ENCODE results near the gene BNC2. TPM values are rescaled to one million over a fixed set of nuclear protein-coding genes. Genes with fewer than 3 reads are reported as not detected.
A peak's percentile ranks its signal among the peaks of the same experiment; 100 is the strongest.

The BNC2 gene
- polyA plus RNA-seq, 1 donor = 8.9 TPM

DNA sequence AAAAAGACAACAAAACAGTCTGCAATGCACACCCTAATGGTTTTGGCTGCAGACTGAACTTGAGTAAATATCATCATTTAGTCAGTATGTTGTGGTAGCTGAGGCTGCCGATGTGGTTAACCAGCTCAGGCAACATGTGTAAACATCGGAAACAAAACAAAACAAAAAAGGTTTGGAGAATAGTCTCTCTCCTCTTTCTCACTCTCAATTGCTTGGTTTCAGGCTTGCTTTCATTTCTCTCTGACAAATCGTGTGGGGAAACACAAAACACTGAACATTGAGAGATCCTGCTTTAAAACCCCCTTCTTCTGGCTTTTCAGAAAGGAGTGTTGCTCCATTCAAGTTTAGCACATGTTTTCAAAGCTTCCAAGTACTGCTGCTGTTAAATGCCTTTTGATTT is 453.3 kb downstream of the BNC2 start:
- Histone ChIP-seq H3K27me3 (ENCODE audit: control insufficient read depth, insufficient read depth, low read length) (no peaks in the 10 kb centered on the region), H3K27ac (ENCODE audit: low read length) (peak overlapping the region; percentile 11), H3K9me3 (ENCODE audit: control insufficient read depth, low read depth, low read length) (no peaks in the 10 kb centered on the region), H3K4me3 (ENCODE audit: low read length) (no peak overlapping the region), H3K36me3 (ENCODE audit: control insufficient read depth, insufficient read depth, low read length) (peaks cover 3% of the 10 kb centered on the region), H3K4me1 (ENCODE audit: control insufficient read depth, insufficient read depth, low read length) (peaks cover 12% of the 10 kb centered on the region)
- 100% methylated on average over 1 of the region's 3 CpGs for WGBS (ENCODE audit: insufficient coverage, low lambda C conversion rate)
- peak; percentile 15 to 35 for DNase-seq

DNA sequence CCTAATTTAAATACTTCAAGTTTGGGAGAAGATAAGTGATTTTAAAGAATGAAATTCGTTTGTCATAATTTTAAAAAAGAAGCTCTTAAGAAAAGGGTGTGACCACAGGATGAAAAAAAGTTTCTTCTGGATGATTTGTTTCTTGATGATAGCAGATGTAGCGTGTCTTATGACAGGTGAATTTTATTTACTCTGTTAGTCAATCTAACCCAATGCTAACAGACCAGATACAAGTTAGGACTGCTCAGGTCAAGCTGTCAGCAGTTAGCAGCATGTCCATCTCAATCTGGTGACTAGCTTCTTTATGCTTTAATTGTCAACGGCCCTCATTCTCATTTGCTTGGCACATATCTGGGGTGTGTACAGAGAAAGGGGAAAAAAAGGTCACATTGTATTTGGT is 456.0 kb downstream of the BNC2 start:
- peaks cover 3% of the 10 kb centered on the region for H3K36me3 ChIP-seq (ENCODE audit: control insufficient read depth, insufficient read depth, low read length)
- WGBS (ENCODE audit: insufficient coverage, low lambda C conversion rate) = 82% methylated on average over 1 of the region's 3 CpGs
- no peak overlapping the region for H3K27ac ChIP-seq (ENCODE audit: low read length)
- no peak overlapping the region for H3K4me3 ChIP-seq (ENCODE audit: low read length)
- DNase-seq = no peak
- H3K4me1 ChIP-seq (ENCODE audit: control insufficient read depth, insufficient read depth, low read length) = peaks cover 12% of the 10 kb centered on the region
- H3K9me3 ChIP-seq (ENCODE audit: control insufficient read depth, low read depth, low read length) = no peaks in the 10 kb centered on the region
- no peaks in the 10 kb centered on the region for H3K27me3 ChIP-seq (ENCODE audit: control insufficient read depth, insufficient read depth, low read length)

GRCh38 chr9:16413509-16414016 is 456.9 kb downstream of the BNC2 start:
- Histone ChIP-seq H3K4me3 (ENCODE audit: low read length) (no peak overlapping the region), H3K27me3 (ENCODE audit: control insufficient read depth, insufficient read depth, low read length) (no peaks in the 10 kb centered on the region), H3K9me3 (ENCODE audit: control insufficient read depth, low read depth, low read length) (no peaks in the 10 kb centered on the region), H3K27ac (ENCODE audit: low read length) (peak overlapping the region; percentile 30), H3K4me1 (ENCODE audit: control insufficient read depth, insufficient read depth, low read length) (peaks cover 12% of the 10 kb centered on the region), H3K36me3 (ENCODE audit: control insufficient read depth, insufficient read depth, low read length) (no peaks in the 10 kb centered on the region)
- no CpG with 5 or more reads among the region's 9 CpGs for WGBS (ENCODE audit: insufficient coverage, low lambda C conversion rate)
- peak; percentile 37 to 64 for DNase-seq

- 20% methylated on average over 1 of the region's 4 CpGs for WGBS (ENCODE audit: insufficient coverage, low lambda C conversion rate)
- H3K27ac ChIP-seq (ENCODE audit: low read length) = peak overlapping the region; percentile 35
- peaks cover 12% of the 10 kb centered on the region for H3K4me1 ChIP-seq (ENCODE audit: control insufficient read depth, insufficient read depth, low read length)
- H3K9me3 ChIP-seq (ENCODE audit: control insufficient read depth, low read depth, low read length) = no peaks in the 10 kb centered on the region
- no peaks in the 10 kb centered on the region for H3K36me3 ChIP-seq (ENCODE audit: control insufficient read depth, insufficient read depth, low read length)
- H3K27me3 ChIP-seq (ENCODE audit: control insufficient read depth, insufficient read depth, low read length) = no peaks in the 10 kb centered on the region
- no peak overlapping the region for H3K4me3 ChIP-seq (ENCODE audit: low read length)
- no peak for DNase-seq
Observed at GRCh38 chr9:16412740-16413139, 457.7 kb downstream of the BNC2 start.

DNA sequence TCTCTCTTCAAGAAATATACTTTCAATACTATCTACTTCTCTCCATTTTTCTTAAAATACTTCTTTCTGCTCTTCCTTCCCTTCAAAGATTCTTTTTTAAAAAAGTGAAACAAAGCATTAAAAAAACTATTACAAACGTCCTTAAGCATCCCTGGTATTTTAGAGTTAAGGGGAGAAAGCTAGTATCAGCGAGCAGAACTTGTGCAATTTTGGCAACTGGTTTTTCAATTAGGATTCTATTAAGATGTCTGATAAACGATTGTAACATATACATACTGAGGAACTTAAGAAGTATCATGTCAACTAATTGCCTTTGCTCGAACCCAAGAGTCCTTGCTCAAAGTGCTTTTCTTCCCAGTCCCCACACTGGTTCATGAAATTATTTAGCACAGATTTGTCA is 459.2 kb downstream of the BNC2 start:
- 80% methylated on average over 1 of the region's 4 CpGs for WGBS (ENCODE audit: insufficient coverage, low lambda C conversion rate)

DNA sequence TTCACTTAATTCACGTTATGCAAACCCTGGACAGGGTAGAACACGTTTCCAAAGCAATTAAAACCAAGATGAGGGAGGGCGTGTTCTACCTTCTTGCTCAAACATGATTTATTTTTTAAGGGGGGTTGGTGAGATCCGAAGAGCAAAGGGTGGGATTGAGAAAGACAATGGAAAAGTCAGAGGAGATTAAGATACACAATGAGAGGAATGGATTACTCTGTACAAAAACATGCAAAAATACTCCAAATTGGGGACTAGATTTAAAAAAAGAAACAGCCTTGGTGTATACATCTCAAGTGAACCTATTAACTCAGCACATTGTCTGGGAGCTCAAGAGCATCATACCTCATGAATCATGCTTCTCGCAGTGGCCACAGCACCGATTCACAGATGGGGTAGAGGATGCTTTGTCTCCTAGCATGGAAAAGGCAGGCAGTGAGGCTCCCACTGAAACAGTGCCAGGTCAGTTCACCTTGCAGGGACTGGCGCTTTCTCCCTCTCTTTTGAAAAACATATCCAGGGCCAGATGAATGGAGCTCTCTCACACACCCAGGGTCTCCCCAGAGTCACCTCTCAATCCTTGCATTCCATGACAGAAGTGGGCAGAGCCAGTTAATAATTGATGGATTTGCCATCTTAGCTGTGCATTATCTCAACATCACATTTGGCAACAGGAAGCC is 459.7 kb downstream of the BNC2 start:
- DNase-seq = no peak
- WGBS (ENCODE audit: insufficient coverage, low lambda C conversion rate) = 61% methylated on average over 2 of the region's 7 CpGs
- no peak overlapping the region for H3K27ac ChIP-seq (ENCODE audit: low read length)
- H3K36me3 ChIP-seq (ENCODE audit: control insufficient read depth, insufficient read depth, low read length) = no peaks in the 10 kb centered on the region
- H3K9me3 ChIP-seq (ENCODE audit: control insufficient read depth, low read depth, low read length) = no peaks in the 10 kb centered on the region
- H3K4me1 ChIP-seq (ENCODE audit: control insufficient read depth, insufficient read depth, low read length) = peaks cover 12% of the 10 kb centered on the region
- no peaks in the 10 kb centered on the region for H3K27me3 ChIP-seq (ENCODE audit: control insufficient read depth, insufficient read depth, low read length)
- no peak overlapping the region for H3K4me3 ChIP-seq (ENCODE audit: low read length)

More for the DNA sequence above, 459.2 kb downstream of the BNC2 start:
- no peaks in the 10 kb centered on the region for H3K9me3 ChIP-seq (ENCODE audit: control insufficient read depth, low read depth, low read length)
- H3K36me3 ChIP-seq (ENCODE audit: control insufficient read depth, insufficient read depth, low read length) = no peaks in the 10 kb centered on the region
- no peaks in the 10 kb centered on the region for H3K27me3 ChIP-seq (ENCODE audit: control insufficient read depth, insufficient read depth, low read length)
- no peak for DNase-seq
- peaks cover 12% of the 10 kb centered on the region for H3K4me1 ChIP-seq (ENCODE audit: control insufficient read depth, insufficient read depth, low read length)
- H3K4me3 ChIP-seq (ENCODE audit: low read length) = no peak overlapping the region
- H3K27ac ChIP-seq (ENCODE audit: low read length) = no peak overlapping the region

GRCh38 chr9:16407617-16408016 is 462.9 kb downstream of the BNC2 start:
- no CpG with 5 or more reads among the region's 2 CpGs for WGBS (ENCODE audit: insufficient coverage, low lambda C conversion rate)
- H3K27ac ChIP-seq (ENCODE audit: low read length) = no peak overlapping the region
- no peaks in the 10 kb centered on the region for H3K36me3 ChIP-seq (ENCODE audit: control insufficient read depth, insufficient read depth, low read length)
- H3K4me1 ChIP-seq (ENCODE audit: control insufficient read depth, insufficient read depth, low read length) = peaks cover 3% of the 10 kb centered on the region
- no peaks in the 10 kb centered on the region for H3K9me3 ChIP-seq (ENCODE audit: control insufficient read depth, low read depth, low read length)
- no peak for DNase-seq
- H3K27me3 ChIP-seq (ENCODE audit: control insufficient read depth, insufficient read depth, low read length) = no peaks in the 10 kb centered on the region
- no peak overlapping the region for H3K4me3 ChIP-seq (ENCODE audit: low read length)

GRCh38 chr9:16406526-16407225 is 463.8 kb downstream of the BNC2 start:
- H3K36me3 ChIP-seq (ENCODE audit: control insufficient read depth, insufficient read depth, low read length) = no peaks in the 10 kb centered on the region
- no peaks in the 10 kb centered on the region for H3K4me1 ChIP-seq (ENCODE audit: control insufficient read depth, insufficient read depth, low read length)
- H3K27me3 ChIP-seq (ENCODE audit: control insufficient read depth, insufficient read depth, low read length) = no peaks in the 10 kb centered on the region
- no peak overlapping the region for H3K27ac ChIP-seq (ENCODE audit: low read length)
- no peak for DNase-seq
- 83% methylated on average over 1 of the region's 12 CpGs for WGBS (ENCODE audit: insufficient coverage, low lambda C conversion rate)
- H3K9me3 ChIP-seq (ENCODE audit: control insufficient read depth, low read depth, low read length) = no peaks in the 10 kb centered on the region
- no peak overlapping the region for H3K4me3 ChIP-seq (ENCODE audit: low read length)

- no peak overlapping the region for H3K4me3 ChIP-seq (ENCODE audit: low read length)
- DNase-seq = no peak
- H3K36me3 ChIP-seq (ENCODE audit: control insufficient read depth, insufficient read depth, low read length) = no peaks in the 10 kb centered on the region
- 100% methylated on average over 1 of the region's 3 CpGs for WGBS (ENCODE audit: insufficient coverage, low lambda C conversion rate)
- H3K9me3 ChIP-seq (ENCODE audit: control insufficient read depth, low read depth, low read length) = no peaks in the 10 kb centered on the region
- H3K4me1 ChIP-seq (ENCODE audit: control insufficient read depth, insufficient read depth, low read length) = no peaks in the 10 kb centered on the region
- no peaks in the 10 kb centered on the region for H3K27me3 ChIP-seq (ENCODE audit: control insufficient read depth, insufficient read depth, low read length)
- H3K27ac ChIP-seq (ENCODE audit: low read length) = no peak overlapping the region
Observed at GRCh38 chr9:16405421-16405820, 465.0 kb downstream of the BNC2 start.

- 74% methylated on average over 3 of the region's 6 CpGs for whole genome bisulfite sequencing (ENCODE audit: insufficient coverage, low lambda C conversion rate)
- no peak for DNase-seq
- H3K9me3 ChIP-seq (ENCODE audit: control insufficient read depth, low read depth, low read length) = no peaks in the 10 kb centered on the region
Observed at GRCh38 chr9:16401701-16402100, 468.8 kb downstream of the BNC2 start.

More at GRCh38 chr9:16401701-16402100, 468.8 kb downstream of the BNC2 start:
- Histone ChIP-seq H3K36me3 (ENCODE audit: control insufficient read depth, insufficient read depth, low read length) (no peaks in the 10 kb centered on the region), H3K4me1 (ENCODE audit: control insufficient read depth, insufficient read depth, low read length) (no peaks in the 10 kb centered on the region), H3K27ac (ENCODE audit: low read length) (no peak overlapping the region), H3K27me3 (ENCODE audit: control insufficient read depth, insufficient read depth, low read length) (no peaks in the 10 kb centered on the region), H3K4me3 (ENCODE audit: low read length) (no peak overlapping the region)
